Panc1 (cell line): ENCODE measurements around the gene MACROD2.

Source experiments
- CTCF ChIP-seq: fragments of 450-650 bp; IDR thresholded peaks from 2 replicates; pipeline ENCODE4 v1.5.1; 2017; ENCODE audit warnings: mild to moderate bottlenecking
- POLR2AphosphoS5 ChIP-seq: IDR thresholded peaks from 2 replicates; pipeline ENCODE4 v1.6.1; 2012; ENCODE audit warnings: mild to moderate bottlenecking, low read depth, low read length, moderate library complexity
- REST ChIP-seq, 2 experiments: IDR thresholded peaks; 2 replicates each; pipeline ENCODE4 v1.6.1; 2011 to 2012; ENCODE audit warnings: low read depth in 2 of 2, control low read depth in 1 of 2, low read length in 1 of 2, mild to moderate bottlenecking in 1 of 2, moderate library complexity in 1 of 2; ENCODE audit not compliant: insufficient read depth in 1 of 2

- TF ChIP-seq CTCF (no peak), POLR2AphosphoS5 (no peak), REST (IDR thresholded peaks at IDR 0.05; ENCODE audit: insufficient read depth in 1 of 2, low read depth in 2 of 2, low read length in 1 of 2) (no peak)
Observed at GRCh38 chr20:14114065-14114704, 118.9 kb downstream of the MACROD2 start.
